Cardiac muscle cell (in vitro differentiated cells and primary cell): Measurements from ENCODE around the gene COTL1. TPM values are rescaled to one million over a fixed set of nuclear protein-coding genes. Genes with fewer than 3 reads are reported as not detected.

Experiments used
- DNase-seq, 2 donors: peaks; one replicate each; pipeline versions ENCODE4 v3.0.0 to v3.0.0-alpha.2; 2010 to 2017; ENCODE audit warnings: low read depth in 1 of 2, low spot score in 1 of 2
- H3K27ac ChIP-seq: fragments of 200-600 bp; sonication (generic); 2 replicates; pipeline ENCODE4 v1.5.1; 2016
- H3K27me3 ChIP-seq: fragments of 200-600 bp; sonication (generic); 2 replicates; pipeline ENCODE4 v1.6.0; 2016; ENCODE audit warnings: control low read depth
- H3K36me3 ChIP-seq: fragments of 200-600 bp; sonication (generic); 2 replicates; pipeline ENCODE4 v1.5.1; 2016; ENCODE audit warnings: control low read depth
- H3K4me1 ChIP-seq: fragments of 200-600 bp; sonication (generic); 2 replicates; pipeline ENCODE4 v1.8.1; 2017; ENCODE audit warnings: low read depth, mild to moderate bottlenecking, mixed run types
- H3K4me3 ChIP-seq: fragments of 200-600 bp; sonication (generic); 2 replicates; pipeline ENCODE4 v1.5.1; 2016; ENCODE audit warnings: mild to moderate bottlenecking
- H3K9me3 ChIP-seq: fragments of 200-600 bp; sonication (generic); 2 replicates; pipeline ENCODE4 v1.5.1; 2017; ENCODE audit warnings: low read depth, mild to moderate bottlenecking, control low read depth
- polyA plus RNA-seq: library from polyadenylated mRNA; unstranded; fragments of >200 nt; fragmentation: Nextera tagmentation; extraction: Ambion mirVana; gene quantifications from 2 replicates; pipeline ENCODE4 v1.2.1, GENCODE V29; 2016
- total RNA-seq: library from RNA; depleted of rRNA; stranded (reverse); fragments of >200 nt; gene quantifications from 2 replicates; pipeline ENCODE4 v1.2.3, GENCODE V29; 2016
- TF ChIP-seq, protein P1 (sequence below): IDR thresholded peaks from 2 replicates; pipeline ENCODE4 v1.5.1; 2012; ENCODE audit warnings: low read depth, mild to moderate bottlenecking, low read length

The COTL1 gene, protein sequence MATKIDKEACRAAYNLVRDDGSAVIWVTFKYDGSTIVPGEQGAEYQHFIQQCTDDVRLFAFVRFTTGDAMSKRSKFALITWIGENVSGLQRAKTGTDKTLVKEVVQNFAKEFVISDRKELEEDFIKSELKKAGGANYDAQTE
- 32.3 and 37.2 TPM in 2 replicates for total RNA-seq
- polyA plus RNA-seq: 70.2 and 83.5 TPM in 2 replicates

GRCh38 chr16:84617791-84618580, at the start of gene COTL1:
TSS of gene COTL1 (minus strand) at chr16:84618078. CDS start at chr16:84617914, 164 bp downstream.
- TF ChIP-seq, protein P1, sequence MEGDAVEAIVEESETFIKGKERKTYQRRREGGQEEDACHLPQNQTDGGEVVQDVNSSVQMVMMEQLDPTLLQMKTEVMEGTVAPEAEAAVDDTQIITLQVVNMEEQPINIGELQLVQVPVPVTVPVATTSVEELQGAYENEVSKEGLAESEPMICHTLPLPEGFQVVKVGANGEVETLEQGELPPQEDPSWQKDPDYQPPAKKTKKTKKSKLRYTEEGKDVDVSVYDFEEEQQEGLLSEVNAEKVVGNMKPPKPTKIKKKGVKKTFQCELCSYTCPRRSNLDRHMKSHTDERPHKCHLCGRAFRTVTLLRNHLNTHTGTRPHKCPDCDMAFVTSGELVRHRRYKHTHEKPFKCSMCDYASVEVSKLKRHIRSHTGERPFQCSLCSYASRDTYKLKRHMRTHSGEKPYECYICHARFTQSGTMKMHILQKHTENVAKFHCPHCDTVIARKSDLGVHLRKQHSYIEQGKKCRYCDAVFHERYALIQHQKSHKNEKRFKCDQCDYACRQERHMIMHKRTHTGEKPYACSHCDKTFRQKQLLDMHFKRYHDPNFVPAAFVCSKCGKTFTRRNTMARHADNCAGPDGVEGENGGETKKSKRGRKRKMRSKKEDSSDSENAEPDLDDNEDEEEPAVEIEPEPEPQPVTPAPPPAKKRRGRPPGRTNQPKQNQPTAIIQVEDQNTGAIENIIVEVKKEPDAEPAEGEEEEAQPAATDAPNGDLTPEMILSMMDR: no peak
- peaks cover 8% of the 10 kb centered on the region for H3K4me1 ChIP-seq
- peaks cover 7% of the 10 kb centered on the region for H3K27me3 ChIP-seq
- H3K27ac ChIP-seq: no peak within 1 kb of the TSS
- H3K36me3 ChIP-seq: no peaks in the 10 kb centered on the region
- H3K9me3 ChIP-seq: no peaks in the 10 kb centered on the region
- H3K4me3 ChIP-seq: peak within 1 kb of the TSS; percentile 89
- DNase-seq: peak; percentile 96 to 99

DNA sequence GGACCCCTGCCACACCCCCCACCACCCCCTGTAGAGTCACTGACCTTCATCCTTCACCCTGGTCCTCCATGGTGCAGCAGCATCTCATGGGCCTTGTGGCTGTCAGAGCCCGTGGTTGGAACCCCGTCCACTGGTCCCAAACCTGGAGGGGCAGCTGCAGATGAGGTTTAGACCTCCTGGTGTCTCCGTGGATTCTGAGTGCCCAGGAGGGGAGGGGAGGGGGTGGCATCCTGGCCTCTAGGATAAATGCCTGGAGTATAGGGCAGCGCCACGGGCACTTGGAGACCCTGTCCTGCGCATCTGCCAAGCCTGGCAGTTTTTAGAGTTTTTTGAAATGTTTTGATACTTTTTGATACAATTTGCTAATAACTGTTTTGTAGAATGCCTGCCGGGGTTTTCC, 48.0 kb upstream of the COTL1 start:
- Histone ChIP-seq H3K27me3 (no peaks in the 10 kb centered on the region), H3K9me3 (no peaks in the 10 kb centered on the region), H3K36me3 (peaks cover 21% of the 10 kb centered on the region), H3K27ac (no peak overlapping the region), H3K4me1 (no peaks in the 10 kb centered on the region), H3K4me3 (no peak overlapping the region)
- TF ChIP-seq, protein P1: no peak
- DNase-seq: no peak

DNA sequence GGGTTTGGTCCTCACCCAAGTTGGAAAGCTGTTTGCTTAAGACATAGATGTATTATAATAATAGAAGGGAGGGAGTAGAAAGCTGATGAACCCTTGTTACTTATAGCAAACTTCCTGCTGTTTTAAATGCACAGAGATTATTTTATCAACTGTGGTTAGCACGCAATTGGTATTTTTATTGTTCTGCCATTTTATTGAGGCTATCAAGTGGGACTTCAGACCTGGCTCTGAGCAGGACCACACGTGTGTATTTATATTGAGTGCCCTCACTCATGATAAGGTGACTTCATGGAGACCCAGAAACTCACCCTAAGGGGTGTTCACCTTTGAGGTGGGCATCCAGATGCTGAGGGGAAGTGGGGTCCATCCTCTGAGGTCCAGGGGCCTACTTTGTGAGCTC, 47.5 kb upstream of the COTL1 start:
- Histone ChIP-seq H3K9me3 (no peaks in the 10 kb centered on the region), H3K27ac (no peak overlapping the region), H3K4me1 (no peaks in the 10 kb centered on the region), H3K36me3 (peaks cover 22% of the 10 kb centered on the region), H3K27me3 (no peaks in the 10 kb centered on the region), H3K4me3 (no peak overlapping the region)
- no peak for DNase-seq
- TF ChIP-seq, protein P1: no peak

DNA sequence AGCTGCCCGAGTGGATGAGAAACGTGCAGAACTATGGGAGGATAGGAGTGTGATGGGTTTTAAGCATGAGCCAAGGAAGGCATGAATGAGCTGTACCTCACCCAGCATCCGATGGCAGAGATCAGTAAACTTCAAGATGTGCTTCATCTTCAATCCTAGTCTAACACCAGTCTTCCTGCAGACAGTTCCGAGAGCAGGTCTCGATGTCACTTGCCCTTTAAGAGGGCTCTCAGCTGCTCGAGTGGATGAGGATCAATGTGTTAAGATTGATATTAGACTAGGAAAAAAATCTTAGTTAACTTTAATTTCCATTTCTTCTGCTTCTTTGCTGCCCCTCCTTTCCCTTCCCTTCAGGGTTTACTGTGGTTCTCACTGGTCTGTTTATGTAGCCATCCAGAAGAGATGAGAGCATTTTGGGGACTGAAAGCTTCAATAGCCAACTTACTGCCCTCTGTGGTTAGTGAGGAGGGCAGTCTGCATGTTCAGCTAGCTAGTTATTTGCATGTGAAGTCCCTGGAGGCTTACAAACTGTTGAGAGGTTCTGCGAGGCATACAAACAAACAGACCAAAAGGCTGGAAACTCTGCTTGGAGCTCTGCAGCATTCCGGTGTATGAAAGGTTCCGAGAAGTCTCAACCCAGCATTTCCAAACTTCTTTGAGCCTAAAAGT, 45.7 kb upstream of the COTL1 start:
- no peak overlapping the region for H3K27ac ChIP-seq
- no peaks in the 10 kb centered on the region for H3K27me3 ChIP-seq
- TF ChIP-seq, protein P1: no peak
- no peaks in the 10 kb centered on the region for H3K9me3 ChIP-seq
- no peak for DNase-seq
- H3K36me3 ChIP-seq: peaks cover 22% of the 10 kb centered on the region
- peaks cover 4% of the 10 kb centered on the region for H3K4me1 ChIP-seq
- no peak overlapping the region for H3K4me3 ChIP-seq

GRCh38 chr16:84662471-84662870, 44.6 kb upstream of the COTL1 start:
- Histone ChIP-seq H3K4me3 (no peak overlapping the region), H3K9me3 (no peaks in the 10 kb centered on the region), H3K4me1 (peaks cover 5% of the 10 kb centered on the region), H3K27ac (no peak overlapping the region), H3K36me3 (peaks cover 31% of the 10 kb centered on the region), H3K27me3 (no peaks in the 10 kb centered on the region)
- TF ChIP-seq, protein P1: no peak
- no peak for DNase-seq
